ENCODE results near the gene SGSM2. TPM values are rescaled to one million over a fixed set of nuclear protein-coding genes. Genes with fewer than 3 reads are reported as not detected.

Gene SGSM2
- total and polyA plus RNA-seq, 2 of the 13 experiments (the other 11 are each of a cell fraction or from before 2014, with no cell fraction given), result 30.4 to 51.3 TPM

DNA sequence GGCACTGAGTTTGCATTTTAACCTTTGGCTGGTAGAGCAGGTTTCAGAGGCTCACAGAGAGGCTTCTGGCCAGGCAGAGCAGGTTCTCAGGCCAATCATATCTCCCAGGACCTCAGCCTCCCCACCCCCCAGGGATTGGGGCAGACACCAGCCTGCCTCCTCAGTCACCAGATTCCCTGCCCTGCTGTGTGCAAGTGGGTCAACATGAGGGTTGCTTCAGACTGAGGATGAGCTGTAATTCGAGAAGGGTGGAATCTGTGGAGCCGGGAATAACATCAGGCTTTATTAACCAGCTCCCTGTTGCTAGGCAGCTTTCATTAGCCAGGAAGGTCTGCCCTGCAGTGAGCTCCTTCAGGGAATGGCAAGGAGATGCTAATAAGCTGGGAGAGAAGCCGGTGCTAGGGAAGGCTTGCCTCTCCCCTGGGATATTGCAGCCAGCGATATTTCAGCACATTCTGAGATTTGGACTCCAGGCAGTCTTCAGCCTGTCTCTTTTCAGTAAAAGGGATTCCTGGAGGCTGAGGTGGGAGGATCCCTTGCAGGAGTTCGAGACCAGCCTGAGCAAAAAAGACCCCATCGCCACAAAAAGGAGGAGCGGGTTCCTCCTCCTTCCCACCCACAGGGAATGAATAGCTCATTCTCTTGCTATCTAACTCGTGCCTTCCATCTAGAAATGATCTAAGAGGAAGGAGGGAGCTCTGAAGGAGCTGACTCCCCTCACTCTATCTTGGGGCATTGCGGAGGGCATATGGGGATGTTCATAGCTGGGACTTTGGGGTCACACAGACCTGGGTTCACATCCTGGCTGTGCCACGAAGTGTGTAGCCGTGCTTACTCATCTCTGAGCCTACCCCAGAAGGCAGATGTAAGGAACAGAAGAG lies 10.7 kb downstream of the SGSM2 start (continued):
- TF ChIP-seq, protein P1, sequence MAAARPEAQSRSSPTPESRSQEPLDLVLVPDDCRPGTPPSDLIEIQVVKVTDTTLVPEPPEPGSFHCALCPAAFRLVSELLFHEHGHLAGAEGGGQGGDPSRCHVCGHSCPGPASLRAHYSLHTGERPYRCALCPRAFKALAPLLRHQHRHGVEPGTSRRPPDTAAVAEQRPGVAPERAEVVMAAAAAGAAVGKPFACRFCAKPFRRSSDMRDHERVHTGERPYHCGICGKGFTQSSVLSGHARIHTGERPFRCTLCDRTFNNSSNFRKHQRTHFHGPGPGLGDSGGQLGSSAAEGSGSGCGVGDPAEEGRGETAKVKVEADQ (CRISPR knock-in tag; IDR thresholded peaks at IDR 0.05; ENCODE audit: borderline replicate concordance), result no peak
- TF ChIP-seq ERF (CRISPR knock-in tag; IDR thresholded peaks at IDR 0.05) (no peak), ATF1 (CRISPR knock-in tag; IDR thresholded peaks at IDR 0.05) (no peak), KMT2A (CRISPR knock-in tag; IDR thresholded peaks at IDR 0.05) (peak; percentile 41; the same call in 1 of the 2 replicates), ZNF598 (CRISPR knock-in tag; IDR thresholded peaks at IDR 0.05; ENCODE audit: borderline replicate concordance) (no peak), FOXA1 (IDR thresholded peaks at IDR 0.05) (no peak), FOXA1 (CRISPR knock-in tag; IDR thresholded peaks at IDR 0.05) (peak; percentile 88), RFX5 (IDR thresholded peaks at IDR 0.05; ENCODE audit: low read depth, low read length) (peak; percentile 97), ZNF772 (CRISPR knock-in tag; IDR thresholded peaks at IDR 0.05) (no peak), ZNF460 (CRISPR knock-in tag; IDR thresholded peaks at IDR 0.05; ENCODE audit: borderline replicate concordance) (no peak), RBAK (CRISPR knock-in tag; IDR thresholded peaks at IDR 0.05) (no peak), YY1 (IDR thresholded peaks at IDR 0.05; ENCODE audit: insufficient read depth, insufficient replicate concordance, low read depth, low read length) (no peak), EP300 (IDR thresholded peaks at IDR 0.05; ENCODE audit: low read depth in 2 of 2, low read length in 2 of 2) (peak in 1 of 2 experiments; percentile 52; a peak in 1 of 4 replicates), EP300 (CRISPR knock-in tag; IDR thresholded peaks at IDR 0.05; ENCODE audit: borderline replicate concordance) (peak; percentile 41; the same call in 1 of the 2 replicates), KLF13 (CRISPR knock-in tag; IDR thresholded peaks at IDR 0.05) (no peak), PCBP2 (optimal IDR thresholded peaks at IDR 0.05; ENCODE audit: low read depth, low read length, poor library complexity, severe bottlenecking) (no peak), FOXJ3 (CRISPR knock-in tag; IDR thresholded peaks at IDR 0.05; ENCODE audit: borderline replicate concordance) (0 out of 2 replicates have a peak, but pooled peaks have one; percentile 40), ZNF124 (CRISPR knock-in tag; IDR thresholded peaks at IDR 0.05) (no peak), MAZ (IDR thresholded peaks at IDR 0.05; ENCODE audit: borderline replicate concordance, low read depth, low read length) (0 out of 2 replicates have a peak, but pooled peaks have one; percentile 33), MAZ (CRISPR knock-in tag; IDR thresholded peaks at IDR 0.05; ENCODE audit: low read depth) (0 out of 2 replicates have a peak, but pooled peaks have one; percentile 23), THAP11 (CRISPR knock-in tag; IDR thresholded peaks at IDR 0.05) (peak; percentile 34; the same call in 1 of the 2 replicates)
- TF ChIP-seq, protein P2, sequence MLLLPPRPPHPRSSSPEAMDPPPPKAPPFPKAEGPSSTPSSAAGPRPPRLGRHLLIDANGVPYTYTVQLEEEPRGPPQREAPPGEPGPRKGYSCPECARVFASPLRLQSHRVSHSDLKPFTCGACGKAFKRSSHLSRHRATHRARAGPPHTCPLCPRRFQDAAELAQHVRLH (CRISPR knock-in tag; IDR thresholded peaks at IDR 0.05; ENCODE audit: borderline replicate concordance, low read depth), result no peak
- TF ChIP-seq, protein P3, sequence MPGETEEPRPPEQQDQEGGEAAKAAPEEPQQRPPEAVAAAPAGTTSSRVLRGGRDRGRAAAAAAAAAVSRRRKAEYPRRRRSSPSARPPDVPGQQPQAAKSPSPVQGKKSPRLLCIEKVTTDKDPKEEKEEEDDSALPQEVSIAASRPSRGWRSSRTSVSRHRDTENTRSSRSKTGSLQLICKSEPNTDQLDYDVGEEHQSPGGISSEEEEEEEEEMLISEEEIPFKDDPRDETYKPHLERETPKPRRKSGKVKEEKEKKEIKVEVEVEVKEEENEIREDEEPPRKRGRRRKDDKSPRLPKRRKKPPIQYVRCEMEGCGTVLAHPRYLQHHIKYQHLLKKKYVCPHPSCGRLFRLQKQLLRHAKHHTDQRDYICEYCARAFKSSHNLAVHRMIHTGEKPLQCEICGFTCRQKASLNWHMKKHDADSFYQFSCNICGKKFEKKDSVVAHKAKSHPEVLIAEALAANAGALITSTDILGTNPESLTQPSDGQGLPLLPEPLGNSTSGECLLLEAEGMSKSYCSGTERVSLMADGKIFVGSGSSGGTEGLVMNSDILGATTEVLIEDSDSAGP (CRISPR knock-in tag; IDR thresholded peaks at IDR 0.05; ENCODE audit: borderline replicate concordance), result peak; percentile 25; the same call in 1 of the 2 replicates
- TF ChIP-seq, protein P4, sequence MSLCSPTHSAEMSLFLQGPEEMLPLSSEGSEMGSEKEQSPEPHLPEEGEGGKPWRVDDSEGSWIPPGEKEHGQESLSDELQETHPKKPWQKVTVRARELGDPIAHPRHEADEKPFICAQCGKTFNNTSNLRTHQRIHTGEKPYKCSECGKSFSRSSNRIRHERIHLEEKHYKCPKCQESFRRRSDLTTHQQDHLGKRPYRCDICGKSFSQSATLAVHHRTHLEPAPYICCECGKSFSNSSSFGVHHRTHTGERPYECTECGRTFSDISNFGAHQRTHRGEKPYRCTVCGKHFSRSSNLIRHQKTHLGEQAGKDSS (CRISPR knock-in tag; IDR thresholded peaks at IDR 0.05; ENCODE audit: borderline replicate concordance, low read depth), result no peak
- TF ChIP-seq, protein P5, sequence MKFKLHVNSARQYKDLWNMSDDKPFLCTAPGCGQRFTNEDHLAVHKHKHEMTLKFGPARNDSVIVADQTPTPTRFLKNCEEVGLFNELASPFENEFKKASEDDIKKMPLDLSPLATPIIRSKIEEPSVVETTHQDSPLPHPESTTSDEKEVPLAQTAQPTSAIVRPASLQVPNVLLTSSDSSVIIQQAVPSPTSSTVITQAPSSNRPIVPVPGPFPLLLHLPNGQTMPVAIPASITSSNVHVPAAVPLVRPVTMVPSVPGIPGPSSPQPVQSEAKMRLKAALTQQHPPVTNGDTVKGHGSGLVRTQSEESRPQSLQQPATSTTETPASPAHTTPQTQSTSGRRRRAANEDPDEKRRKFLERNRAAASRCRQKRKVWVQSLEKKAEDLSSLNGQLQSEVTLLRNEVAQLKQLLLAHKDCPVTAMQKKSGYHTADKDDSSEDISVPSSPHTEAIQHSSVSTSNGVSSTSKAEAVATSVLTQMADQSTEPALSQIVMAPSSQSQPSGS (CRISPR knock-in tag; IDR thresholded peaks at IDR 0.05), result no peak

Measured in HepG2 (cell line).